Panc1 (cell line): ENCODE data around the gene SLC19A3. TPM values are rescaled to one million over a fixed set of nuclear protein-coding genes. Genes with fewer than 3 reads are reported as not detected.

Experiments
- ATAC-seq: fragments of 200-7000 bp; cut with Tn5 transposase; 2 replicates; pipeline ENCODE4 v1.9.1; 2020; ENCODE audit warnings: mild to moderate bottlenecking, moderate library complexity
- BruUV-seq: library from RNA; stranded (reverse); fragments of 400-500 nt; replicated peaks from 2 replicates; lab custom pipeline; 2021; lab: Mats Ljungman, UMichigan
- CTCF ChIA-PET: fragments of 300-600 bp; sonication (Branson Sonifier 250); formaldehyde crosslinking; loops from one replicate; lab custom pipeline; 2022; ENCODE audit warnings: antibody characterized with exemption; lab: Charles Lee
- POLR2A ChIA-PET: fragments of 300-600 bp; sonication (Branson Sonifier 250); formaldehyde crosslinking; loops from one replicate; lab custom pipeline; 2022; ENCODE audit warnings: antibody characterized with exemption; lab: Charles Lee
- DNase-seq: peaks from one replicate; pipeline ENCODE4 v3.0.0-alpha.2; 2010; ENCODE audit warnings: low read depth, low spot score
- H3K27ac ChIP-seq: 2 replicates; pipeline ENCODE4 v1.5.1; 2011; ENCODE audit warnings: mild to moderate bottlenecking, low read length, inconsistent platforms
- H3K27me3 ChIP-seq: fragments of 200-500 bp; sonication (Bioruptor generic); 2 replicates; pipeline ENCODE4 v1.6.0; 2014; ENCODE audit warnings: low read length, inconsistent platforms; ENCODE audit not compliant: control insufficient read depth, insufficient read depth
- H3K36me3 ChIP-seq: fragments of 200-500 bp; sonication (Bioruptor generic); 2 replicates; pipeline ENCODE4 v1.5.1; 2014; ENCODE audit warnings: inconsistent platforms, mild to moderate bottlenecking, low read length, moderate library complexity; ENCODE audit not compliant: control insufficient read depth, insufficient read depth
- H3K4me1 ChIP-seq: 2 replicates; pipeline ENCODE4 v1.5.1; 2011; ENCODE audit warnings: inconsistent platforms, mild to moderate bottlenecking, low read length, moderate library complexity; ENCODE audit not compliant: control insufficient read depth, insufficient read depth
- H3K4me3 ChIP-seq, 2 experiments: 2 replicates each; pipeline ENCODE4 v1.5.1; 2011 to 2012; ENCODE audit warnings: low read depth in 2 of 2, low read length in 2 of 2, mild to moderate bottlenecking in 2 of 2, inconsistent platforms in 1 of 2, moderate library complexity in 1 of 2
- H3K9me3 ChIP-seq: fragments of 200-500 bp; sonication (Bioruptor generic); 2 replicates; pipeline ENCODE4 v1.5.1; 2014; ENCODE audit warnings: low read depth, mild to moderate bottlenecking, inconsistent platforms, low read length, moderate library complexity; ENCODE audit not compliant: control insufficient read depth, insufficient read depth
- CTCF ChIP-seq: fragments of 450-650 bp; IDR thresholded peaks from 2 replicates; pipeline ENCODE4 v1.5.1; 2017; ENCODE audit warnings: mild to moderate bottlenecking
- POLR2AphosphoS5 ChIP-seq: IDR thresholded peaks from 2 replicates; pipeline ENCODE4 v1.6.1; 2012; ENCODE audit warnings: mild to moderate bottlenecking, low read depth, low read length, moderate library complexity
- SIN3A ChIP-seq: IDR thresholded peaks from 2 replicates; pipeline ENCODE4 v1.6.1; 2012; ENCODE audit warnings: low read depth, mild to moderate bottlenecking, low read length, moderate library complexity, borderline replicate concordance; ENCODE audit not compliant: insufficient read depth
- TCF7L2 ChIP-seq: IDR thresholded peaks from 2 replicates; pipeline ENCODE4 v1.6.1; 2011; ENCODE audit warnings: mild to moderate bottlenecking, low read depth, low read length, inconsistent platforms
- in situ Hi-C: cut with HindIII; loops from 2 replicates; pipeline ENCODE4 v1.10.0; 2016; ENCODE audit warnings: low sequenced_read_pairs, low pct_unique_long_range_greater_than_20kb
- intact Hi-C: fragments of 100-400 bp; cut with micrococcal nuclease; formaldehyde crosslinking; loops from one replicate; pipeline ENCODE4 v1.10.0; 2022; ENCODE audit not compliant: unreplicated experiment
- total RNA-seq: library from RNA; stranded (reverse); gene quantifications from one replicate; pipeline ENCODE4 v1.2.1, GENCODE V29; 2021; ENCODE audit not compliant: unreplicated experiment
- TF ChIP-seq, protein P1 (sequence below), 2 experiments: IDR thresholded peaks; 2 replicates each; pipeline ENCODE4 v1.6.1; 2011 to 2012; ENCODE audit warnings: low read depth in 2 of 2, control low read depth in 1 of 2, low read length in 1 of 2, mild to moderate bottlenecking in 1 of 2, moderate library complexity in 1 of 2; ENCODE audit not compliant: insufficient read depth in 1 of 2

Gene SLC19A3
- total RNA-seq, 1 experiment from 2014 or later, result 0.28 TPM

GRCh38 chr2:227707390-227707789, 10.4 kb downstream of the SLC19A3 start:
- intact Hi-C loops, result no loop called here
- Histone ChIP-seq H3K4me3 (no peak overlapping the region), H3K36me3 (no peaks in the 10 kb centered on the region), H3K27ac (no peak overlapping the region), H3K27me3 (no peaks in the 10 kb centered on the region), H3K9me3 (no peaks in the 10 kb centered on the region), H3K4me1 (no peaks in the 10 kb centered on the region)
- CTCF ChIA-PET, result no interaction called here
- POLR2A ChIA-PET, result no interaction called here
- BruUV-seq, result no TSS peak
- in situ Hi-C loops, result no loop called here
- ATAC-seq (no peak), DNase-seq (no peak)
- TF ChIP-seq POLR2AphosphoS5, result no peak
- TF ChIP-seq TCF7L2, result no peak
- no peak for TF ChIP-seq SIN3A
- TF ChIP-seq CTCF, result no peak
- TF ChIP-seq, protein P1, sequence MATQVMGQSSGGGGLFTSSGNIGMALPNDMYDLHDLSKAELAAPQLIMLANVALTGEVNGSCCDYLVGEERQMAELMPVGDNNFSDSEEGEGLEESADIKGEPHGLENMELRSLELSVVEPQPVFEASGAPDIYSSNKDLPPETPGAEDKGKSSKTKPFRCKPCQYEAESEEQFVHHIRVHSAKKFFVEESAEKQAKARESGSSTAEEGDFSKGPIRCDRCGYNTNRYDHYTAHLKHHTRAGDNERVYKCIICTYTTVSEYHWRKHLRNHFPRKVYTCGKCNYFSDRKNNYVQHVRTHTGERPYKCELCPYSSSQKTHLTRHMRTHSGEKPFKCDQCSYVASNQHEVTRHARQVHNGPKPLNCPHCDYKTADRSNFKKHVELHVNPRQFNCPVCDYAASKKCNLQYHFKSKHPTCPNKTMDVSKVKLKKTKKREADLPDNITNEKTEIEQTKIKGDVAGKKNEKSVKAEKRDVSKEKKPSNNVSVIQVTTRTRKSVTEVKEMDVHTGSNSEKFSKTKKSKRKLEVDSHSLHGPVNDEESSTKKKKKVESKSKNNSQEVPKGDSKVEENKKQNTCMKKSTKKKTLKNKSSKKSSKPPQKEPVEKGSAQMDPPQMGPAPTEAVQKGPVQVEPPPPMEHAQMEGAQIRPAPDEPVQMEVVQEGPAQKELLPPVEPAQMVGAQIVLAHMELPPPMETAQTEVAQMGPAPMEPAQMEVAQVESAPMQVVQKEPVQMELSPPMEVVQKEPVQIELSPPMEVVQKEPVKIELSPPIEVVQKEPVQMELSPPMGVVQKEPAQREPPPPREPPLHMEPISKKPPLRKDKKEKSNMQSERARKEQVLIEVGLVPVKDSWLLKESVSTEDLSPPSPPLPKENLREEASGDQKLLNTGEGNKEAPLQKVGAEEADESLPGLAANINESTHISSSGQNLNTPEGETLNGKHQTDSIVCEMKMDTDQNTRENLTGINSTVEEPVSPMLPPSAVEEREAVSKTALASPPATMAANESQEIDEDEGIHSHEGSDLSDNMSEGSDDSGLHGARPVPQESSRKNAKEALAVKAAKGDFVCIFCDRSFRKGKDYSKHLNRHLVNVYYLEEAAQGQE (IDR thresholded peaks at IDR 0.05; ENCODE audit: insufficient read depth in 1 of 2, low read depth in 2 of 2, low read length in 1 of 2), result no peak

GRCh38 chr2:227706859-227707258, 11.0 kb downstream of the SLC19A3 start:
- Histone ChIP-seq H3K27me3 (no peaks in the 10 kb centered on the region), H3K4me3 (no peak overlapping the region), H3K9me3 (no peaks in the 10 kb centered on the region), H3K36me3 (no peaks in the 10 kb centered on the region), H3K4me1 (no peaks in the 10 kb centered on the region), H3K27ac (no peak overlapping the region)
- DNase-seq, result no peak
- in situ Hi-C loops (no loop called here), intact Hi-C loops (no loop called here)
- ChIA-PET POLR2A (no interaction called here), CTCF (no interaction called here)
- no peak for ATAC-seq
- no TSS peak for BruUV-seq
- TF ChIP-seq TCF7L2, result no peak
- TF ChIP-seq CTCF, result no peak
- TF ChIP-seq, protein P1 (IDR thresholded peaks at IDR 0.05; ENCODE audit: insufficient read depth in 1 of 2, low read depth in 2 of 2, low read length in 1 of 2), result no peak
- no peak for TF ChIP-seq POLR2AphosphoS5
- TF ChIP-seq SIN3A, result no peak
